Neural progenitor cell (in vitro differentiated cells): ENCODE measurements around the gene WDR70. TPM values are rescaled to one million over a fixed set of nuclear protein-coding genes. Genes with fewer than 3 reads are reported as not detected.
A peak's percentile ranks its signal among the peaks of the same experiment; 100 is the strongest.
"Not testable (repeated sequence)": the region's sequence is repeated elsewhere in the genome, so short reads cannot be mapped to it uniquely, and the experiment has no call there.

ENCODE experiments used
- DNase-seq: peaks from one replicate; pipeline ENCODE4 v3.0.0-alpha.2; 2016; ENCODE audit warnings: low spot score
- H2AFZ ChIP-seq: fragments of 200-600 bp; sonication (generic); replicated peaks from 2 replicates; pipeline ENCODE4 v1.6.1; 2016; ENCODE audit warnings: antibody characterized with exemption
- H3F3A ChIP-seq: fragments of 200-600 bp; sonication (generic); 2 replicates; pipeline ENCODE4 v1.6.1; 2016; ENCODE audit warnings: antibody characterized with exemption, low read depth
- H3K27ac ChIP-seq: fragments of 200-600 bp; sonication (generic); 2 replicates; pipeline ENCODE4 v1.5.1; 2016; ENCODE audit warnings: mild to moderate bottlenecking
- H3K27me3 ChIP-seq: fragments of 200-600 bp; sonication (generic); 2 replicates; pipeline ENCODE4 v1.6.1; 2016; ENCODE audit warnings: mild to moderate bottlenecking, moderate library complexity
- H3K36me3 ChIP-seq: fragments of 200-600 bp; sonication (generic); 2 replicates; pipeline ENCODE4 v1.5.1; 2016
- H3K4me1 ChIP-seq: fragments of 200-600 bp; sonication (generic); 2 replicates; pipeline ENCODE4 v1.6.1; 2016; ENCODE audit warnings: mixed run types
- H3K4me2 ChIP-seq: fragments of 200-600 bp; sonication (generic); 2 replicates; pipeline ENCODE4 v1.6.1; 2016
- H3K4me3 ChIP-seq: fragments of 200-600 bp; sonication (generic); 2 replicates; pipeline ENCODE4 v1.5.1; 2016
- H3K79me2 ChIP-seq: fragments of 200-600 bp; sonication (generic); 2 replicates; pipeline ENCODE4 v1.6.1; 2016; ENCODE audit warnings: low read depth
- H3K9ac ChIP-seq: fragments of 200-600 bp; sonication (generic); 2 replicates; pipeline ENCODE4 v1.6.1; 2016
- H3K9me3 ChIP-seq: fragments of 200-600 bp; sonication (generic); 2 replicates; pipeline ENCODE4 v1.5.1; 2016; ENCODE audit warnings: low read depth
- H4K20me1 ChIP-seq: fragments of 200-600 bp; sonication (generic); 2 replicates; pipeline ENCODE4 v1.6.1; 2016; ENCODE audit warnings: low read depth
- H3K27ac Mint-ChIP-seq: 3 replicates; pipeline ENCODE4 v1.8.0; 2021; ENCODE audit warnings: mixed read lengths
- H3K27me3 Mint-ChIP-seq: 2 replicates; pipeline ENCODE4 v1.8.0; 2022; ENCODE audit warnings: low read depth, mild to moderate bottlenecking, inconsistent platforms, moderate library complexity, mixed read lengths; ENCODE audit not compliant: insufficient read depth
- H3K36me3 Mint-ChIP-seq: 3 replicates; pipeline ENCODE4 v1.8.0; 2021; ENCODE audit warnings: mixed read lengths
- H3K4me1 Mint-ChIP-seq: 3 replicates; pipeline ENCODE4 v1.8.0; 2021; ENCODE audit warnings: mixed read lengths
- H3K4me3 Mint-ChIP-seq: 3 replicates; pipeline ENCODE4 v1.8.0; 2021; ENCODE audit warnings: mild to moderate bottlenecking, moderate library complexity, mixed read lengths
- H3K9me3 Mint-ChIP-seq: 3 replicates; pipeline ENCODE4 v1.8.0; 2020; ENCODE audit warnings: mixed read lengths
- CTCF ChIP-seq: fragments of 200-600 bp; sonication (generic); IDR thresholded peaks from 2 replicates; pipeline ENCODE4 v1.5.1; 2017; ENCODE audit warnings: antibody characterized with exemption, mild to moderate bottlenecking
- EZH2 ChIP-seq: fragments of 200-600 bp; sonication (generic); IDR thresholded peaks from 2 replicates; pipeline ENCODE4 v1.6.1; 2017; ENCODE audit warnings: antibody characterized with exemption, mild to moderate bottlenecking, moderate library complexity
- EZH2phosphoT487 ChIP-seq: fragments of 200-600 bp; sonication (generic); IDR thresholded peaks from 2 replicates; pipeline ENCODE4 v1.6.1; 2017; ENCODE audit warnings: antibody characterized with exemption
- total RNA-seq: library from RNA; depleted of rRNA; stranded (reverse); fragments of >200 nt; gene quantifications from 2 replicates; pipeline ENCODE4 v1.2.3, GENCODE V29; 2015; ENCODE audit warnings: low replicate concordance

The WDR70 gene
- total RNA-seq, 1 donor from 2014 or later = 46.2 TPM

- H3K4me3 ChIP-seq = peak overlapping the region; percentile 92
- peaks cover 14% of the 10 kb centered on the region for H3F3A ChIP-seq
- H3K4me1 ChIP-seq = peaks cover 14% of the 10 kb centered on the region
- no peaks in the 10 kb centered on the region for H3K9me3 ChIP-seq
- peaks cover 22% of the 10 kb centered on the region for H3K4me1 Mint-ChIP-seq
- peak overlapping the region; percentile 97 for H3K27ac Mint-ChIP-seq
- H3K27me3 ChIP-seq = no peaks in the 10 kb centered on the region
- H3K36me3 Mint-ChIP-seq = peaks cover 2% of the 10 kb centered on the region
- peaks cover 4% of the 10 kb centered on the region for H3K27me3 Mint-ChIP-seq
- peak overlapping the region; percentile 97 for H3K4me2 ChIP-seq
- H3K4me3 Mint-ChIP-seq = peak overlapping the region; percentile 99
- peaks cover 54% of the 10 kb centered on the region for H3K79me2 ChIP-seq
- H3K27ac ChIP-seq = peak overlapping the region; percentile 62
- H3K9me3 Mint-ChIP-seq = no peaks in the 10 kb centered on the region
- TF ChIP-seq EZH2 (peak; percentile 14), CTCF (no peak), EZH2phosphoT487 (no peak)
- H4K20me1 ChIP-seq = peaks cover 9% of the 10 kb centered on the region
- H3K9ac ChIP-seq = peak overlapping the region; percentile 90
- peak overlapping the region; percentile 85 for H2AFZ ChIP-seq
- no peak for DNase-seq
- no peaks in the 10 kb centered on the region for H3K36me3 ChIP-seq
These were observed 8.6 kb upstream of the WDR70 start for GRCh38 chr5:37370550-37370863.

DNA sequence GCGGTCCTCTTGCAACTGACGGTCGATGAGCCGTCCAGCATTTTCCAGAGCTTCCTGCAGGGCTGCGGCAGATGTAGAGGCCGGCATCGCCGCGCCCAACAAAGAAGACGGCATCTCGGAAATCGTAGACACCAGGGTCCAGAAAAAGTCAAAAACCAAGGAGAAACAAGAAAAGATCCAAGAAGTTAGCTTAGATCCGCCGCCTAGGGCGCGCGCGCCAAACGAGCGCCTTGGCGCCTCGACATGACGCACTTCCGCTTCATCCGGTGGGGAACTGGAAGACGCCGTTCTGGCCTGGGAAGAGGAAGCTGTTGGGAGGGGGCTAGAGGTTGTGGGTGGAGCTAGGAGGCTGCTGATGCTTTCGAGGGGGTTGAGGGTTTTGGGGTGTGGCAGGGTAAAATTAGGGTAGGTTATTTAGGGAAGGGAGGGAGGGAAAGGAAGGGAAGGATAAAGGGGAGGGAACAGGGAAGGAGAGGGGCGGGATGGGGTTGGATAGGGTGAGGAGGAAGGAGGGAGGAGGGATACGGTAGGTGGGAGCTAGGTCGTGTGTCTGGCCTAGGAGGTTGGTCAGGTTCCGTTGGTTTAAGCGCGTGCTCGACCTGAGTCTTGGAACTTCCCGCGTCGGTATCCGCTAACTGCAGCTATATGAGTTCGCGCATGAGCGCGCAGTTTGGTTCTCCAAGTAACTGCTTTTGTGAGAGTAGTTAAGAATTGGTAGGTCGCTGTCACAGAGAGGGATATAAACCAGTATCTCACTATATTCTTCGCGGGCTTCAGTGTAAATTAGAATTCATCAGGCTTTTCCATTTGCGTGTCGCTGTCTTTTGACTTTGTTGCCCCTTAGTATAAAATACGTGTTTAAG, 8.0 kb upstream of the WDR70 start, which contains the start of gene NUP155:
Gene NUP155 (minus strand): TSS at position 243 of the 863 bp plus-strand sequence. CDS start 129 bp downstream, at position 114.
- TF ChIP-seq EZH2 = peak; percentile 8
- TF ChIP-seq CTCF = no peak
- Histone ChIP-seq H3K27me3 (no peaks in the 10 kb centered on the region), H2AFZ (peak within 1 kb of the TSS; percentile 85), H3K27ac (peak within 1 kb of the TSS; percentile 62), H3K9ac (peak within 1 kb of the TSS; percentile 90), H4K20me1 (peaks cover 6% of the 10 kb centered on the region), H3K9me3 (no peaks in the 10 kb centered on the region), H3K4me2 (peak within 1 kb of the TSS; percentile 97), H3K79me2 (peaks cover 48% of the 10 kb centered on the region), H3F3A (peaks cover 14% of the 10 kb centered on the region), H3K36me3 (no peaks in the 10 kb centered on the region), H3K4me3 (peak within 1 kb of the TSS; percentile 92), H3K4me1 (peaks cover 14% of the 10 kb centered on the region)
- Mint-ChIP-seq H3K9me3 (no peaks in the 10 kb centered on the region), H3K4me3 (peak within 1 kb of the TSS; percentile 99), H3K27me3 (peaks cover 4% of the 10 kb centered on the region), H3K4me1 (peaks cover 19% of the 10 kb centered on the region), H3K27ac (peak within 1 kb of the TSS; percentile 97), H3K36me3 (no peaks in the 10 kb centered on the region)
- peak; percentile 97 for DNase-seq

DNA sequence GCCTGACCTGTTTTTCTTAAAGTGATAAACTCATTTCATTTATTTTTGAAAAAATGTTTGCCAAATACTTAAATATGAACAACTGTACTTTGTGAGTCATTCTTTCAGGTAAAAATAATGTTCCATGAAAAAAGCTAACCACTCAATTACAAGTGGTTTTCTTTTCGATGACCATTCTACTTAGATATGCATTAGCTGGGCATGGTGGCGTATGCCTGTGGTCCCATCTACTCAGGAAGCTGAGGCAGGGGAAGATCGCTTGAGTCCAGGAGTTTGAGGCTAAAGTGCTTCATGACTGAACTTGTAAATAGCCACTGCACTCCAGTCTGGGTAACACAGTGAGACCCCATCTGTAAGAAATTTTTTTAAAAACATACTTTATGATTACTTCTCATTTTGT, 4.0 kb upstream of the WDR70 start:
- peaks cover 4% of the 10 kb centered on the region for H3K27me3 Mint-ChIP-seq
- no peak for DNase-seq
- Histone ChIP-seq H3F3A (peaks cover 14% of the 10 kb centered on the region), H3K9me3 (no peaks in the 10 kb centered on the region), H2AFZ (no peak overlapping the region), H3K79me2 (peaks cover 17% of the 10 kb centered on the region), H3K27ac (no peak overlapping the region), H4K20me1 (no peaks in the 10 kb centered on the region), H3K4me2 (no peak overlapping the region), H3K4me1 (peaks cover 4% of the 10 kb centered on the region), H3K4me3 (no peak overlapping the region), H3K27me3 (no peaks in the 10 kb centered on the region), H3K36me3 (no peaks in the 10 kb centered on the region), H3K9ac (no peak overlapping the region)
- no peak overlapping the region for H3K4me3 Mint-ChIP-seq
- H3K27ac Mint-ChIP-seq = no peak overlapping the region
- peaks cover 7% of the 10 kb centered on the region for H3K4me1 Mint-ChIP-seq
- H3K36me3 Mint-ChIP-seq = no peaks in the 10 kb centered on the region
- no peaks in the 10 kb centered on the region for H3K9me3 Mint-ChIP-seq
- TF ChIP-seq EZH2phosphoT487 = no peak
- TF ChIP-seq CTCF = no peak
- TF ChIP-seq EZH2 = no peak

DNA sequence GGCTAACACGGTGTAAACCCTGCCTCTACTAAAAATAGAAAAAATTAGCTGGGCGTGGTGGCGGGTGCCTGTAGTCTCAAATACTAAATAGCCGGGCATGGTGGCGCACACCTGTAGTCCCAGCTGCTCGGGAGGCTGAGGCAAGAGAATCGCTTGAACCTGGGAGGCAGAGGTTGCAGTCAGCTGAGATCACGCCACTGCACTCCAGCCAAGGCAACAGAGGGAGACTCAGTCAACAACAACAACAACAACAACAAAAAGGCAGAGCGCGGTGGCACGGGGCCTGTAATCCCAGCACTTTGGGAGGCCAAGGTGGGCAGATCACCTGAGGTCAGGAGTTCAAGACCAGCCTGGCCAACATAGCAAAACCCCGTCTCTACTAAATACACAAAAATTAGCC, 1.1 kb upstream of the WDR70 start:
- H3K9ac ChIP-seq, H3K27me3 ChIP-seq, H3K27ac Mint-ChIP-seq, DNase-seq, H3K36me3 ChIP-seq, H3K9me3 ChIP-seq, H2AFZ ChIP-seq, H3K27ac ChIP-seq, H3K4me2 ChIP-seq, H3K36me3 Mint-ChIP-seq, H4K20me1 ChIP-seq, H3K4me1 ChIP-seq, H3K27me3 Mint-ChIP-seq, H3F3A ChIP-seq, H3K4me1 Mint-ChIP-seq, H3K9me3 Mint-ChIP-seq, H3K4me3 ChIP-seq, H3K79me2 ChIP-seq: not testable (repeated sequence)
- H3K4me3 Mint-ChIP-seq = peak overlapping the region; percentile 59
